Measurements from ENCODE around the gene SCYL1.

Gene SCYL1

DNA sequence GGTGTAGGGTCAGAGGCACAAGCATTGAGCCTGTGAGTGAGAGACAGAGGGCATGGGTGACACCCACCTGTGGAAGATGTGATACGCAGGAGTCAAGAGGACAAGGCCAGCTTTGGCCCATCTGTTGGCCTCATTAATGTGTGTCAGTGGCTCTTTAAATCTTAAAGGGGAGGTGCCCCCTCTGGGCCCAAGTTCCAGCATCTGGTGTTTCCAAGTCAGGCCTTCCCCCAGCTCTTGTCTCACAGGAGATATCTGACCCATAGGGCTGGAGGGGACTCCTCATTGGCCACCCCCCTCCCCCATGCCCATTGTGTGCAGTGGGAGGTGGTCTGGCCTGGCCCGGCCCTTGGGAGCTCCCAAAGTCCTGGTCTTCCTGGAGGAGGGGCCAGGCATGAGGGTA, 61.8 kb downstream of the SCYL1 start:
- DNase-seq = no peak
